22Rv1 (cell line): ENCODE data around the gene INPP5A.

Experiments
- H3K27ac ChIP-seq: fragments of 450-650 bp; 2 replicates; pipeline ENCODE4 v1.5.1; 2017
- CTCF ChIP-seq: fragments of 450-650 bp; IDR thresholded peaks from 2 replicates; pipeline ENCODE4 v1.5.1; 2017; ENCODE audit warnings: mild to moderate bottlenecking
- ZFX ChIP-seq: fragments of 450-650 bp; IDR thresholded peaks from 2 replicates; pipeline ENCODE4 v1.6.1; 2017; ENCODE audit warnings: antibody characterized with exemption, borderline replicate concordance

Gene INPP5A

GRCh38 chr10:132657748-132658147, 120.2 kb downstream of the INPP5A start:
- TF ChIP-seq ZFX (no peak), CTCF (no peak)
- H3K27ac ChIP-seq, result no peak overlapping the region

- H3K27ac ChIP-seq, result no peak overlapping the region
- no peak for TF ChIP-seq ZFX
- TF ChIP-seq CTCF, result no peak
Observed at GRCh38 chr10:132658546-132659205, 121.1 kb downstream of the INPP5A start.

DNA sequence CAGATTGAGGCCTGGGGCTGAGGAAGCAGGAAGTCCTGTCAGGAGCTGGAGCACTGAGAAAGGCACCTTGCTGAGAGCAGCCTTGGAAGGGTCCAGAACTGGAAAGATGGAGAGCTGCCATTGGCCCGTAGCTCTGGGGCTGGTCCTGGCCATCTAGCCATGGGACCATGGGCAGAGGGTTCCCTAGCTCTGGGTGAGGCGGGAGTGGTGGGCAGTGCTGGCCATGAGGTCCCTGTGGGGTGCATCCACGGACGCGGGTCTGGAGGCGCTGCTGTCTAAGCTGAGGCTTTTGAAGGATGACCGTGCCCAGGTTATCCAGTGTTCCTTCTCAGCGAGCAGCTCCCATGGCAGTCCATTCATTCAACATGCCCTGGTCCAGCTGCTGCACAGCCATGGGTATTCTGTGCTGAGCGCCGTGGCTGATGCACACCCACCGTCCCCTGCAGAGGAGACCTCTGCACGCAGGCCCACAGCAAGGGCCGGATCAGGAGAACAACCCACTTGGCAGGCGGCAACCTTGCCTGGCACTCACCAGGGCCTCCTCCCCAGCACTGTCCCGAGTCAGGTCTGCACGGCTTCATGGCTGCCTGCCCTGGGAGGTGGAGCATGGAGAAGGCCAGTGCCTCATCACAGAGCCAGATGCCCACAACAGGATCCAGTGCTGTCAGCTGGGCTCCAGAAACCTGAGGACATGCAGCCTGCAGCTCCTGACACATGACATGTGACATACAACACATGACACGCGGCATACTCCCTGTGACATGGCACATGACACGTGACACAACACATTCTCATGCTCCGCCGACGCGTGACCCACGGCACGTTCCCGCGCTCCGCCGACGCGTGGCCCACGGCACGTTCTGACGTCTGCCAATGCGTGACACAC, 121.9 kb downstream of the INPP5A start:
- TF ChIP-seq CTCF (no peak), ZFX (no peak)
- H3K27ac ChIP-seq, result no peak overlapping the region

GRCh38 chr10:132660385-132660784, 122.8 kb downstream of the INPP5A start:
- H3K27ac ChIP-seq, result no peak overlapping the region
- TF ChIP-seq ZFX, result no peak
- no peak for TF ChIP-seq CTCF

DNA sequence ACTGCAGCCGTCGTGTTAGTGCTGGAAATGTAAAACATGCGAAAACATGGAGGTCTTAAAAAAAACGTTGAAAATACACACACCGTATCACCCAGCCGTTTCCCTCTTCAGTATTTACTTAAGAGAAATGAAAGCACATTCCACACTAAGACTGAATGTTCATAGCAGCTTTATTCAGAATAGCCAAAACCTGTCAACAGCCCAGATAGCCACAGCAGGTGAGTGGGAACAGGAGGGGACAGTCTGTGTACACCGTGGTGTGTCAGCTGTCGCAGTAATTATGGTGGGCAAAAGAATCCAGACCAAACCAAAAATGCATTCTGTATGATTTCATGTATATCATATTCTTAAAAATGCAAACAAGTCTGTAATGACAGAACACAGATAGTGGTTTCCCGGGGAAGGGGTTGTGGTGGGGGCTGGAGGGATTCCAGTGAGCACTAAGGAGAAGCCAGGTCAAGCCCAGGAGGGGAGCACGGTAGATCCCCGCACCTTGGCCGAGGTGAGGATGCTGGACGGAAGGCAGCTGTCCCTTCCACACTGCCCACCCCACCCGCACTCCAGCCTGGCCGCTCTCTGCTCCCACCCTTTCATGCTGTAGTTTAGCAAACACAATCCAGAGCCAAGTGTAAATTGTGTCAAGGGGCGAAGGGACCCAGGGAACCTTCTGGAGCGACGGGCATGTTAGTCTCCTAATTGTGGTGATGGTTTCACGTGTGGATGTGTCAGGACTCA, 124.8 kb downstream of the INPP5A start:
- no peak for TF ChIP-seq ZFX
- TF ChIP-seq CTCF, result no peak
- no peak overlapping the region for H3K27ac ChIP-seq

DNA sequence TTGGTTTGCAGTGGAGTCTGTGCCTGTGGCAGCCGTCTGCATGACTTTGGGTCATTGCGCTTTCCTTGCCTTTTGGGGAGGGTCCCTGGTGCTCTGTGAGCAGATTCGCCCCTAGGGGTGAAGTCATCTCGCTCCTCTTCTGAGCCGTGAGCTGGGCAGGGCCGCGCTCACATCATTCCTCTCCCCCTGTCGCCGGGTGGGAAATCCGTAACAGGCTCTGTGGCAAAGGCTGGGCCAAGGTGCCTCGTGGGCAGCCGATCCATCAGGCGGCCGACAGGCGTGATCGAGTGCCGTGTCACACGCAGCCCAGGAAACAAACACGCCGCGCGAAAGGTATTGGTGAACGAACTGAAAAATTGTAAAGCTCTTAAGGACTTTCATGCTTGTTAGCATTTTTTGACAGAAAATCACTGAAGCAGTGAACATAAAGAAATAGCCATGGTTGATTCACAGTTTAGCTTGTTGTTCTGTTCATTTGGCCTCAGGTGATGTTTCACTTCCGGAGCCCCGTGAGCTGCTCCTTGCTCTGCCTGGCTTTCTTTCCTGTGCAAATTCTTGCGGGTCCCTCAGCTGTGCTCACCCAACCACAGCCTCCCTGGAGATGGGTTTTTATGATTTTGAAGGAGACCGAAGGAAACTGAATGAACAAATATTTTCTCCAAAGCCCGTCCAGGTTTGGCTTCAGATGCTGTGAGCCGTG, 126.2 kb downstream of the INPP5A start:
- TF ChIP-seq ZFX, result no peak
- TF ChIP-seq CTCF, result no peak
- H3K27ac ChIP-seq, result no peak overlapping the region
